H1 (cell line): Measurements from ENCODE around the gene PMPCB. TPM values are rescaled to one million over a fixed set of nuclear protein-coding genes. Genes with fewer than 3 reads are reported as not detected.

Experiments used
- CTCF ChIA-PET: fragments of 300-600 bp; sonication (Branson Sonifier 250); formaldehyde crosslinking; loops from one replicate; lab custom pipeline; 2021; ENCODE audit not compliant: partially characterized antibody; lab: Charles Lee
- POLR2A ChIA-PET: fragments of 300-600 bp; sonication (Branson Sonifier 250); formaldehyde crosslinking; loops from one replicate; lab custom pipeline; 2021; ENCODE audit warnings: inconsistent platforms; ENCODE audit not compliant: partially characterized antibody; lab: Charles Lee
- DNase-seq, 2 experiments: peaks; one replicate each; pipeline versions ENCODE4 v3.0.0 to v3.0.0-alpha.2; 2010 to 2022; ENCODE audit warnings: low spot score in 2 of 2, low read depth in 1 of 2, mixed read lengths in 1 of 2
- FAIRE-seq: peaks from 2 replicates; lab custom pipeline; 2011; peaks lifted over from hg19 to GRCh38; lab: Jason Lieb, UNC
- H2AFZ ChIP-seq: 2 replicates; pipeline ENCODE4 v1.8.1; 2012; ENCODE audit warnings: low read length, inconsistent platforms
- H2AK5ac ChIP-seq: 2 replicates; pipeline ENCODE4 v1.6.1; 2013; ENCODE audit warnings: low read depth, low read length
- H2BK120ac ChIP-seq: replicated peaks from 2 replicates; pipeline ENCODE3; 2013; ENCODE audit warnings: low read depth, low read length, inconsistent platforms
- H2BK12ac ChIP-seq: 2 replicates; pipeline ENCODE4 v1.6.1; 2013; ENCODE audit warnings: low read depth, low read length
- H2BK15ac ChIP-seq: 2 replicates; pipeline ENCODE4 v1.6.1; 2013; ENCODE audit warnings: low read length
- H2BK20ac ChIP-seq: 2 replicates; pipeline ENCODE4 v1.6.1; 2013; ENCODE audit warnings: low read length
- H2BK5ac ChIP-seq: 2 replicates; pipeline ENCODE4 v1.6.1; 2013; ENCODE audit warnings: low read depth, low read length
- H3K14ac ChIP-seq: 2 replicates; pipeline ENCODE4 v1.6.1; 2013; ENCODE audit warnings: inconsistent platforms; ENCODE audit not compliant: insufficient read length
- H3K18ac ChIP-seq: 2 replicates; pipeline ENCODE4 v1.6.1; 2013; ENCODE audit warnings: low read length; ENCODE audit errors: extremely low read depth
- H3K23ac ChIP-seq: 2 replicates; pipeline ENCODE4 v1.6.1; 2013; ENCODE audit warnings: inconsistent platforms; ENCODE audit not compliant: insufficient read length
- H3K23me2 ChIP-seq: 2 replicates; pipeline ENCODE4 v1.6.1; 2013; ENCODE audit warnings: low read depth, low read length
- H3K27ac ChIP-seq: 2 replicates; pipeline ENCODE4 v1.6.1; 2011; ENCODE audit warnings: low read depth, low read length, inconsistent platforms
- H3K27me3 ChIP-seq, 4 experiments: replicated peaks in 1 of 4; 1 replicate in 1 of 4; 2 replicates in 3 of 4; pipeline versions ENCODE4 v1.6.1 to v1.8.1; 2011 to 2013; ENCODE audit warnings: low read length in 3 of 4, mild to moderate bottlenecking in 3 of 4, inconsistent platforms in 2 of 4, mixed read lengths in 2 of 4, moderate library complexity in 1 of 4; ENCODE audit not compliant: control insufficient read depth in 3 of 4, insufficient read depth in 3 of 4; ENCODE audit errors: extremely low read depth in 1 of 4
- H3K36me3 ChIP-seq, 4 experiments: 2 replicates each; pipeline versions ENCODE4 v1.6.1 to v1.8.1; 2011 to 2013; ENCODE audit warnings: mild to moderate bottlenecking in 4 of 4, low read length in 3 of 4, moderate library complexity in 2 of 4, control low read depth in 1 of 4, inconsistent platforms in 1 of 4; ENCODE audit not compliant: insufficient read depth in 4 of 4, control insufficient read depth in 2 of 4
- H3K4ac ChIP-seq: replicated peaks from 2 replicates; pipeline ENCODE3; 2013; ENCODE audit warnings: low read length, low read depth, mixed read lengths, inconsistent platforms; ENCODE audit not compliant: insufficient read length
- H3K4me1 ChIP-seq, 4 experiments: replicated peaks in 1 of 4; 1 replicate in 1 of 4; 2 replicates in 3 of 4; pipeline versions ENCODE4 v1.6.1 to v1.8.1; 2011 to 2013; ENCODE audit warnings: low read length in 3 of 4, inconsistent platforms in 2 of 4, mixed read lengths in 1 of 4; ENCODE audit not compliant: insufficient read depth in 4 of 4, control insufficient read depth in 3 of 4
- H3K4me2 ChIP-seq, 2 experiments: 2 replicates each; pipeline versions ENCODE4 v1.6.1 to v1.8.1; 2011 to 2013; ENCODE audit warnings: low read depth in 2 of 2, low read length in 2 of 2, control low read depth in 1 of 2, inconsistent platforms in 1 of 2, mild to moderate bottlenecking in 1 of 2; ENCODE audit not compliant: insufficient read depth in 1 of 2
- H3K4me3 ChIP-seq, 4 experiments: fragments of 200-600, 300-600 bp in 1 of 4; sonication (generic), shearing (Covaris generic), sonication (Bioruptor Twin) in 1 of 4; 2 replicates each; pipeline versions ENCODE4 v1.5.1 to v1.8.1; 2011 to 2016; ENCODE audit warnings: low read length in 4 of 4, low read depth in 3 of 4, control low read depth in 2 of 4, inconsistent platforms in 2 of 4, mild to moderate bottlenecking in 2 of 4, mixed read lengths in 1 of 4, moderate library complexity in 1 of 4; ENCODE audit not compliant: insufficient read depth in 2 of 4; ENCODE audit errors: extremely low read depth in 1 of 4
- H3K56ac ChIP-seq: replicated peaks from 2 replicates; pipeline ENCODE3; 2013; ENCODE audit warnings: low read depth, mild to moderate bottlenecking, mixed read lengths, low read length, inconsistent platforms; ENCODE audit not compliant: insufficient read length
- H3K79me1 ChIP-seq: 2 replicates; pipeline ENCODE4 v1.6.1; 2013; ENCODE audit warnings: low read depth, low read length, control low read depth
- H3K79me2 ChIP-seq, 2 experiments: 2 replicates each; pipeline versions ENCODE4 v1.6.1 to v1.8.1; 2012 to 2013; ENCODE audit warnings: low read length in 2 of 2, mild to moderate bottlenecking in 2 of 2, inconsistent platforms in 1 of 2; ENCODE audit not compliant: insufficient read depth in 2 of 2, control insufficient read depth in 1 of 2
- H3K9ac ChIP-seq, 4 experiments: replicated peaks in 1 of 4; 1 replicate in 1 of 4; 2 replicates in 3 of 4; pipeline versions ENCODE4 v1.6.1 to v1.8.1; 2011 to 2013; ENCODE audit warnings: low read depth in 3 of 4, low read length in 3 of 4, control low read depth in 2 of 4, mild to moderate bottlenecking in 2 of 4, moderate library complexity in 2 of 4, inconsistent platforms in 1 of 4; ENCODE audit errors: extremely low read depth in 1 of 4
- H3K9me3 ChIP-seq, 2 experiments: 2 replicates each; pipeline versions ENCODE4 v1.6.1 to v1.8.1; 2012 to 2013; ENCODE audit warnings: mild to moderate bottlenecking in 2 of 2, moderate library complexity in 2 of 2, control low read depth in 1 of 2, inconsistent platforms in 1 of 2, low read depth in 1 of 2, low read length in 1 of 2, mixed read lengths in 1 of 2; ENCODE audit not compliant: insufficient read depth in 2 of 2
- H4K20me1 ChIP-seq, 2 experiments: replicated peaks in 1 of 2; 2 replicates each; pipeline versions ENCODE3 to v1.8.1; 2011 to 2013; ENCODE audit warnings: inconsistent platforms in 2 of 2, low read length in 2 of 2, mild to moderate bottlenecking in 1 of 2; ENCODE audit not compliant: insufficient read depth in 2 of 2, control insufficient read depth in 1 of 2
- H4K5ac ChIP-seq: 2 replicates; pipeline ENCODE4 v1.6.1; 2013; ENCODE audit warnings: low read length, low read depth, mixed read lengths, inconsistent platforms; ENCODE audit not compliant: insufficient read length
- H4K8ac ChIP-seq: 2 replicates; pipeline ENCODE4 v1.8.0; 2013; ENCODE audit warnings: mild to moderate bottlenecking, moderate library complexity, low read length, inconsistent platforms; ENCODE audit not compliant: insufficient read depth; ENCODE audit errors: extremely low read depth
- H4K91ac ChIP-seq: replicated peaks from 2 replicates; pipeline ENCODE3; 2013; ENCODE audit warnings: low read length, mixed read lengths, inconsistent platforms; ENCODE audit not compliant: insufficient read length
- EGR1 ChIP-seq: IDR thresholded peaks from 2 replicates; pipeline ENCODE4 v1.6.1; 2011; ENCODE audit warnings: low read depth, low read length, borderline replicate concordance
- FOSL1 ChIP-seq: IDR thresholded peaks from 2 replicates; pipeline ENCODE4 v1.6.1; 2011; ENCODE audit warnings: mild to moderate bottlenecking, low read depth, low read length, moderate library complexity; ENCODE audit not compliant: insufficient read depth
- RXRA ChIP-seq: IDR thresholded peaks from 2 replicates; pipeline ENCODE4 v1.6.1; 2011; ENCODE audit warnings: low read depth, mild to moderate bottlenecking, low read length, moderate library complexity; ENCODE audit not compliant: insufficient read depth
- whole genome bisulfite sequencing, 2 experiments: shearing (Covaris generic) in 1 of 2; methylation state at CpG; one replicate each; pipeline versions ENCODE4 v1.1.6 to v1.1.7; 2013 to 2015; ENCODE audit warnings: low lambda C conversion rate in 2 of 2, mixed read lengths in 2 of 2, inconsistent platforms in 1 of 2, low coverage in 1 of 2, missing lambda C conversion rate in 1 of 2; ENCODE audit not compliant: insufficient replicate concordance in 2 of 2, insufficient coverage in 1 of 2, insufficient read length in 1 of 2; ENCODE audit errors: extremely low coverage in 1 of 2, missing lambda C conversion rate in 1 of 2; 5-methylcytosine and 5-hydroxymethylcytosine counted together
- polyA plus RNA-seq, 7 experiments: library from polyadenylated mRNA; depleted of rRNA in 3 of 7; stranded (reverse) in 5 of 7; unstranded in 2 of 7; fragments of >200 nt in 5 of 7; fragments of 200-250 nt in 2 of 7; gene quantifications; 1 replicate in 5 of 7; 2 replicates in 1 of 7; 4 replicates in 1 of 7; pipeline versions ENCODE4 v1.2.1 to v1.2.3, GENCODE V29; 2011 to 2013; ENCODE audit warnings: missing spikeins in 2 of 7, mixed read lengths in 2 of 7
- total RNA-seq: library from RNA; stranded (reverse); fragmentation: NEBNext Ultra II Directional; extraction: Animal tissue kit (Norgen Biotek cat#: 25700); gene quantifications from 2 replicates; pipeline ENCODE4 v1.2.1, GENCODE V29; 2021
- TF ChIP-seq, protein P1 (sequence below): IDR thresholded peaks from 2 replicates; pipeline ENCODE4 v1.6.1; 2012; ENCODE audit warnings: low read length, inconsistent platforms

Gene PMPCB
- total and polyA plus RNA-seq, 2 of the 8 experiments (the other 6 are each of a cell fraction or from before 2014, with no cell fraction given): 60.6 to 83.5 TPM

DNA sequence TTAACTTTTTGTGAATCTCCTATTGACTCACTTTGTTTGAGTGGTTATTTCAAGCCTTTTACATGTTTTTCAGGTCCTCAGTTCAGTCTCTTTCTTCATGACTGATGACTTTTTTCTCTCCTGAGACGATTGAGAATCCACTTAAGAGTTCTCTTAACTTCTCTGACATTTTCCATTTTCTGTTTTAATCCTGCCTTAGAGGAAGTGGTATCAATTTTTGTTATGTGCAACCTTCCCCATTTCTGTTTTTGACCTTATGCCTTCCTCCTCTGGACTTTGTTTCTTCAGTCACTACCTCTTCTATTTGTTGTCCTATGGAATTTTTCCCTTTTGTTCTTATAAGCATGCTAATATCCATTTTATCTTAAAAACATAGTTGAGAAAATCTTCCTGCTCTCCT, 52.6 kb downstream of the PMPCB start:
- no peak overlapping the region for H4K91ac ChIP-seq
- H3K23me2 ChIP-seq: 0 out of 2 replicates have a peak, but pooled peaks cover 2% of the 10 kb centered on the region
- H3K56ac ChIP-seq: no peak overlapping the region
- H4K5ac ChIP-seq: no peak overlapping the region
- no peak overlapping the region for H2BK120ac ChIP-seq
- H2BK20ac ChIP-seq: no peak overlapping the region
- H3K4ac ChIP-seq: no peak overlapping the region
- 0 out of 7 replicates have a peak, but pooled peaks cover 0 to 2% (median 0%) of the 10 kb centered on the region in 4 experiments for H3K4me1 ChIP-seq
- no peak overlapping the region for H3K4me2 ChIP-seq
- CTCF ChIA-PET: no interaction called here
- POLR2A ChIA-PET: interaction anchor here (0.6 to 0.7 kb wide), 2 partner anchors 12 to 260 kb away, joined by 3 to 4 read pairs; no protein-coding TSS in a partner anchor
- no peak overlapping the region for H2BK5ac ChIP-seq
- H2AFZ ChIP-seq: no peak overlapping the region
- peaks cover 2 to 10% (median 5%) of the 10 kb centered on the region in 4 experiments; a peak in 4 of 8 replicates for H3K36me3 ChIP-seq
- no peak overlapping the region for H2AK5ac ChIP-seq
- no peak overlapping the region for H3K14ac ChIP-seq
- no peak overlapping the region for H3K9ac ChIP-seq
- H2BK12ac ChIP-seq: no peak overlapping the region
- DNase-seq (no peak), FAIRE-seq (no peak)
- peaks cover 3 to 5% of the 10 kb centered on the region in 2 experiments for H4K20me1 ChIP-seq
- 0 out of 2 replicates have a peak, but pooled peaks cover 2% of the 10 kb centered on the region for H3K79me1 ChIP-seq
- no peak for TF ChIP-seq EGR1
- TF ChIP-seq RXRA: no peak
- TF ChIP-seq, protein P1, sequence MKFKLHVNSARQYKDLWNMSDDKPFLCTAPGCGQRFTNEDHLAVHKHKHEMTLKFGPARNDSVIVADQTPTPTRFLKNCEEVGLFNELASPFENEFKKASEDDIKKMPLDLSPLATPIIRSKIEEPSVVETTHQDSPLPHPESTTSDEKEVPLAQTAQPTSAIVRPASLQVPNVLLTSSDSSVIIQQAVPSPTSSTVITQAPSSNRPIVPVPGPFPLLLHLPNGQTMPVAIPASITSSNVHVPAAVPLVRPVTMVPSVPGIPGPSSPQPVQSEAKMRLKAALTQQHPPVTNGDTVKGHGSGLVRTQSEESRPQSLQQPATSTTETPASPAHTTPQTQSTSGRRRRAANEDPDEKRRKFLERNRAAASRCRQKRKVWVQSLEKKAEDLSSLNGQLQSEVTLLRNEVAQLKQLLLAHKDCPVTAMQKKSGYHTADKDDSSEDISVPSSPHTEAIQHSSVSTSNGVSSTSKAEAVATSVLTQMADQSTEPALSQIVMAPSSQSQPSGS: no peak
- TF ChIP-seq FOSL1: no peak
- TF ChIP-seq, all 59 proteins: peak for 0
- no peak overlapping the region for H4K8ac ChIP-seq
- peaks cover 20 to 66% of the 10 kb centered on the region in 2 experiments for H3K79me2 ChIP-seq
- H3K23ac ChIP-seq: no peak overlapping the region
- WGBS, 2 experiments: 85% methylated on average over 1 of the region's 1 CpG; no CpG with 5 or more reads in 1 of the 2 experiments
- H3K27ac ChIP-seq: no peak overlapping the region
- H3K9me3 ChIP-seq: no peaks in the 10 kb centered on the region
- no peak overlapping the region for H3K18ac ChIP-seq
- H3K27me3 ChIP-seq: no peaks in the 10 kb centered on the region
- no peak overlapping the region for H2BK15ac ChIP-seq
- no peak overlapping the region for H3K4me3 ChIP-seq
